Measurements from ENCODE around the gene BAIAP3.

DNA sequence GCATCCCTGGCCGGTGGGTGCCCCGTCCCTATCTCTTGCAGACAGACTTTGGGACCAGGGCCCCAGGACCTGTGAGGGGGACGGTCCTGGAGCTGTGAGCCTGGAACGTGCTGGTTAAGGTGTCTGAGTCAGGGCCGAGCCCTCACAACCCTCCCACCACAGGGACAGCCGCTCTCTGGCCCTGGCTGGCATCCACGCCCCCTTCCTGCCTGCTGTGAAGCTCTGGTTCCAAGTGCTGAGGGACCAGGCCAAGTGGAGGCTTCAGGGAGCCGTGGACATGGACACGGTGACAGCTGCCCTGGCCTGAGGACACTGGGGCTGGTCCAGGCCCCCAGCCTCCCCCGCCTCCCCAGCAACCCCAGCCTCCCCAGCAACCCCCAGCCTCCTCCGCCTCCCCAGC lies 11.6 kb downstream of the BAIAP3 start:
- TF ChIP-seq CTCF (IDR thresholded peaks at IDR 0.05), result no peak
- TF ChIP-seq POLR2A (IDR thresholded peaks at IDR 0.05), result no peak
